Sigmoid colon (tissue), 4 donors: ENCODE results near the gene ITGA2.

Experiments
- POLR2A ChIP-seq, 2 donors: fragments of 450-650 bp; IDR thresholded peaks; one replicate each; pipeline ENCODE4 v1.6.1; 2016; ENCODE audit warnings: antibody characterized with exemption in 2 of 2, mild to moderate bottlenecking in 2 of 2, moderate library complexity in 2 of 2
- POLR2AphosphoS5 ChIP-seq, 4 donors: sonication (generic); formaldehyde crosslinking; IDR thresholded peaks; one replicate each; pipeline ENCODE4 v1.6.1; 2017; ENCODE audit warnings: antibody characterized with exemption in 4 of 4
- TF ChIP-seq, protein P1 (sequence below), 4 experiments: fragments of 450-650 bp in 3 of 4; fragments of 200-600 bp in 1 of 4; IDR thresholded peaks; one replicate each; pipeline ENCODE4 v1.5.1; 2016 to 2019; ENCODE audit warnings: antibody characterized with exemption in 4 of 4, mild to moderate bottlenecking in 3 of 4, moderate library complexity in 2 of 4

GRCh38 chr5:53128481-53128880 is 139.3 kb downstream of the ITGA2 start:
- no peak for TF ChIP-seq POLR2A (IDR thresholded peaks at IDR 0.05)
- TF ChIP-seq POLR2AphosphoS5 (IDR thresholded peaks at IDR 0.05): no peak
- TF ChIP-seq, protein P1, sequence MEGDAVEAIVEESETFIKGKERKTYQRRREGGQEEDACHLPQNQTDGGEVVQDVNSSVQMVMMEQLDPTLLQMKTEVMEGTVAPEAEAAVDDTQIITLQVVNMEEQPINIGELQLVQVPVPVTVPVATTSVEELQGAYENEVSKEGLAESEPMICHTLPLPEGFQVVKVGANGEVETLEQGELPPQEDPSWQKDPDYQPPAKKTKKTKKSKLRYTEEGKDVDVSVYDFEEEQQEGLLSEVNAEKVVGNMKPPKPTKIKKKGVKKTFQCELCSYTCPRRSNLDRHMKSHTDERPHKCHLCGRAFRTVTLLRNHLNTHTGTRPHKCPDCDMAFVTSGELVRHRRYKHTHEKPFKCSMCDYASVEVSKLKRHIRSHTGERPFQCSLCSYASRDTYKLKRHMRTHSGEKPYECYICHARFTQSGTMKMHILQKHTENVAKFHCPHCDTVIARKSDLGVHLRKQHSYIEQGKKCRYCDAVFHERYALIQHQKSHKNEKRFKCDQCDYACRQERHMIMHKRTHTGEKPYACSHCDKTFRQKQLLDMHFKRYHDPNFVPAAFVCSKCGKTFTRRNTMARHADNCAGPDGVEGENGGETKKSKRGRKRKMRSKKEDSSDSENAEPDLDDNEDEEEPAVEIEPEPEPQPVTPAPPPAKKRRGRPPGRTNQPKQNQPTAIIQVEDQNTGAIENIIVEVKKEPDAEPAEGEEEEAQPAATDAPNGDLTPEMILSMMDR (IDR thresholded peaks at IDR 0.05): no peak
